Sigmoid colon (tissue), 7 donors: Measurements from ENCODE around the gene AP5S1. TPM values are rescaled to one million over a fixed set of nuclear protein-coding genes. Genes with fewer than 3 reads are reported as not detected.

ENCODE experiments used
- DNase-seq: peaks from one replicate; pipeline ENCODE4 v3.0.0-alpha.2; 2019
- H3K27ac ChIP-seq, 4 donors: fragments of 200-600 bp; sonication (generic); one replicate each; pipeline ENCODE4 v1.5.1; 2016 to 2019; ENCODE audit warnings: mild to moderate bottlenecking in 1 of 4
- H3K27me3 ChIP-seq, 3 donors: fragments of 200-600 bp; sonication (generic); one replicate each; pipeline ENCODE4 v1.5.1; 2019; ENCODE audit warnings: mild to moderate bottlenecking in 1 of 3
- H3K36me3 ChIP-seq, 4 donors: fragments of 200-600 bp; sonication (generic); one replicate each; pipeline ENCODE4 v1.5.1; 2016 to 2019
- H3K4me1 ChIP-seq, 4 donors: fragments of 200-600 bp; sonication (generic); one replicate each; pipeline ENCODE4 v1.5.1; 2017 to 2019
- H3K4me3 ChIP-seq, 4 donors: fragments of 200-600 bp; sonication (generic); one replicate each; pipeline ENCODE4 v1.5.1; 2017 to 2019; ENCODE audit warnings: mild to moderate bottlenecking in 2 of 4, moderate library complexity in 1 of 4
- H3K9me3 ChIP-seq, 4 donors: fragments of 200-600 bp in 3 of 4; sonication (generic) in 3 of 4; one replicate each; pipeline versions ENCODE4 v1.5.1 to v1.6.1; 2013 to 2019
- CTCF ChIP-seq, 4 experiments: fragments of 450-650 bp in 3 of 4; fragments of 200-600 bp in 1 of 4; IDR thresholded peaks; one replicate each; pipeline ENCODE4 v1.5.1; 2016 to 2019; ENCODE audit warnings: antibody characterized with exemption in 4 of 4, mild to moderate bottlenecking in 3 of 4, moderate library complexity in 2 of 4
- EP300 ChIP-seq, 4 donors: sonication (generic); formaldehyde crosslinking; IDR thresholded peaks; one replicate each; pipeline ENCODE4 v1.6.1; 2017; ENCODE audit warnings: antibody characterized with exemption in 4 of 4
- POLR2A ChIP-seq, 2 donors: fragments of 450-650 bp; IDR thresholded peaks; one replicate each; pipeline ENCODE4 v1.6.1; 2016; ENCODE audit warnings: antibody characterized with exemption in 2 of 2, mild to moderate bottlenecking in 2 of 2, moderate library complexity in 2 of 2
- POLR2AphosphoS5 ChIP-seq, 4 donors: sonication (generic); formaldehyde crosslinking; IDR thresholded peaks; one replicate each; pipeline ENCODE4 v1.6.1; 2017; ENCODE audit warnings: antibody characterized with exemption in 4 of 4
- WGBS, 2 donors: extraction: QIAGEN DNeasy Blood & Tissue Kit; methylation state at CpG; one replicate each; pipeline ENCODE4 v1.1.7; 2013; 5-methylcytosine and 5-hydroxymethylcytosine counted together
- intact Hi-C: fragments of 100-400 bp; cut with DNase I; formaldehyde crosslinking; loops from one replicate; pipeline ENCODE4 v1.15.1; 2023
- polyA plus RNA-seq, 3 donors: library from polyadenylated mRNA; stranded (reverse); fragments of 200-250 nt; gene quantifications; one replicate each; pipeline ENCODE4 v1.2.3, GENCODE V29; 2013
- total RNA-seq, 4 donors: library from RNA; depleted of rRNA; stranded (reverse); fragments of >200 nt; gene quantifications; one replicate each; pipeline ENCODE4 v1.1.0, GENCODE V29; 2016
- donor health status: healthy with polysubstance abuse.
- donor health status: Bipolar disorder and iron deficiency.
- donor health status: healthy.

AP5S1 gene
- total and polyA plus RNA-seq, 7 donors: 5.4 to 14.5 (median 10.8) TPM

GRCh38 chr20:3846378-3846739 lies 26.0 kb downstream of the AP5S1 start:
- no peak for DNase-seq
- intact Hi-C loops: loop anchor here (10.0 kb wide), 2 partner anchors 162 to 238 kb away; partner anchors contain the start of gene ADAM33
- H3K4me3 ChIP-seq: peak overlapping the region; percentile 88 to 98 (median 94)
- H3K27ac ChIP-seq: peak overlapping the region; percentile 90 to 98 (median 94)
- no peaks in the 10 kb centered on the region for H3K27me3 ChIP-seq
- 0 to 1% methylated on average over 22 of the region's 22 CpGs for WGBS, 2 donors
- no peaks in the 10 kb centered on the region for H3K36me3 ChIP-seq
- TF ChIP-seq EP300 (IDR thresholded peaks at IDR 0.05) (no peak), POLR2AphosphoS5 (IDR thresholded peaks at IDR 0.05) (no peak), POLR2A (IDR thresholded peaks at IDR 0.05) (no peak), CTCF (IDR thresholded peaks at IDR 0.05) (no peak)
- peaks cover 0 to 25% (median 17%) of the 10 kb centered on the region in 4 donors for H3K4me1 ChIP-seq
- H3K9me3 ChIP-seq: no peaks in the 10 kb centered on the region

- H3K9me3 ChIP-seq: no peaks in the 10 kb centered on the region
- intact Hi-C loops: loop anchor here (10.0 kb wide), 2 partner anchors 162 to 238 kb away; partner anchors contain the start of gene ADAM33
- H3K27ac ChIP-seq: peak within 1 kb of the TSS; percentile 90 to 98 (median 94)
- peak within 1 kb of the TSS; percentile 88 to 98 (median 94) for H3K4me3 ChIP-seq
- peak; percentile 94 for DNase-seq
- TF ChIP-seq POLR2AphosphoS5 (IDR thresholded peaks at IDR 0.05) (peak; percentile 72 to 93 (median 88)), POLR2A (IDR thresholded peaks at IDR 0.05) (peak; percentile 42 to 53), CTCF (IDR thresholded peaks at IDR 0.05) (no peak), EP300 (IDR thresholded peaks at IDR 0.05) (no peak)
- WGBS, 2 donors: 0% methylated on average over 72 of the region's 72 CpGs
- H3K27me3 ChIP-seq: no peaks in the 10 kb centered on the region
- peaks cover 0 to 25% (median 17%) of the 10 kb centered on the region in 4 donors for H3K4me1 ChIP-seq
- H3K36me3 ChIP-seq: no peaks in the 10 kb centered on the region
These were observed 26.5 kb downstream of the AP5S1 start, which contains the start of gene MAVS for GRCh38 chr20:3846740-3847428. MAVS (plus strand) TSS chr20:3846834; CDS start chr20:3854625, 7,791 bp downstream.

GRCh38 chr20:3847429-3847940 lies 27.1 kb downstream of the AP5S1 start:
- TF ChIP-seq EP300 (IDR thresholded peaks at IDR 0.05) (no peak), CTCF (IDR thresholded peaks at IDR 0.05) (peak in 1 of 4 experiments; percentile 7)
- WGBS, 2 donors: 9 to 25% methylated on average over 8 of the region's 8 CpGs
- DNase-seq: no peak

DNA sequence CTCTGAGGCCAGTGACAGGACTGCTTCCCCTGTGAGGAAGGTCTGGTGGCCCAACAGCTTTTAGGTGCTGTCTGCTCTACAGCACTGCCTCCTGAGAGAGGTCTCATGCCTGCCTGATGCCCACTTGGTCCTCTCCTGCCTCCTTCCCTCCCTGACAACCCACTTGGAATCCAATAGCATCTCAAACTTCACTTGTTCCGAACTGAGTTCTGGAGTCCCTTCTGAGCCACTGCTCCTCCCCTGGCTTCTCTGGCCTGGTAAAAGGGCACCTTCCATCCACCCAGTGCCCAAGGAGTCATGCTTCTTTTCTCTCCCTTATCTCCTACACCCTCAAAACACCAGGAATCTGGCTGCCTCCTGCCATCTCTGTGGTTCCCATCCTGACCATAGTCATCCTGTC lies 28.2 kb downstream of the AP5S1 start:
- intact Hi-C loops: loop anchor here (10.0 kb wide), 2 partner anchors 164 to 236 kb away; partner anchors contain the start of gene ADAM33
- Histone ChIP-seq H3K27me3 (no peaks in the 10 kb centered on the region), H3K27ac (peak overlapping the region in 1 of 4 donors; percentile 15), H3K4me1 (peaks cover 0 to 25% (median 17%) of the 10 kb centered on the region in 4 donors), H3K9me3 (no peaks in the 10 kb centered on the region), H3K4me3 (no peak overlapping the region), H3K36me3 (no peaks in the 10 kb centered on the region)
- 92% methylated on average over 1 of the region's 1 CpG for WGBS, 2 donors
- TF ChIP-seq POLR2A (IDR thresholded peaks at IDR 0.05): no peak
- no peak for TF ChIP-seq POLR2AphosphoS5 (IDR thresholded peaks at IDR 0.05)
- TF ChIP-seq EP300 (IDR thresholded peaks at IDR 0.05): no peak
- TF ChIP-seq CTCF (IDR thresholded peaks at IDR 0.05): no peak
- DNase-seq: no peak

More at GRCh38 chr20:3847429-3847940, 27.1 kb downstream of the AP5S1 start:
- H3K27me3 ChIP-seq: no peaks in the 10 kb centered on the region
- intact Hi-C loops: loop anchor here (10.0 kb wide), 2 partner anchors 163 to 237 kb away; partner anchors contain the start of gene ADAM33
- no peaks in the 10 kb centered on the region for H3K36me3 ChIP-seq
- H3K27ac ChIP-seq: peak overlapping the region; percentile 90 to 98 (median 94)
- H3K9me3 ChIP-seq: no peaks in the 10 kb centered on the region
- peak overlapping the region; percentile 88 to 98 (median 94) for H3K4me3 ChIP-seq
- peaks cover 0 to 25% (median 17%) of the 10 kb centered on the region in 4 donors for H3K4me1 ChIP-seq
